Common myeloid progenitor, CD34-positive (primary cell): ENCODE results near the gene PICK1.

Source experiments
- CTCF ChIA-PET: fragments of 350-600 bp; sonication (Branson Sonifier 250); formaldehyde crosslinking; loops from one replicate; lab custom pipeline; 2021; ENCODE audit warnings: antibody characterized with exemption; lab: Charles Lee
- POLR2A ChIA-PET: fragments of 350-600 bp; sonication (Branson Sonifier 250); formaldehyde crosslinking; loops from one replicate; lab custom pipeline; 2021; ENCODE audit warnings: antibody characterized with exemption; lab: Charles Lee
- DNase-seq, 3 donors: peaks; one replicate each; pipeline versions ENCODE4 v3.0.0 to v3.0.0-alpha.2; 2013
- H3K27ac ChIP-seq, 2 experiments: 1 replicate in 1 of 2; 2 replicates in 1 of 2; pipeline ENCODE4 v1.7.0; 2013; ENCODE audit warnings: inconsistent platforms in 2 of 2, low read length in 2 of 2, mild to moderate bottlenecking in 2 of 2, low read depth in 1 of 2, moderate library complexity in 1 of 2; ENCODE audit not compliant: severe bottlenecking in 2 of 2, insufficient read depth in 1 of 2, poor library complexity in 1 of 2
- H3K27me3 ChIP-seq, 5 experiments: replicated peaks in 2 of 5; 1 replicate in 3 of 5; 2 replicates in 2 of 5; pipeline versions ENCODE4 v1.6.1 to v1.7.0; 2013; ENCODE audit warnings: low read length in 4 of 5, mild to moderate bottlenecking in 2 of 5, moderate library complexity in 2 of 5, inconsistent platforms in 1 of 5; ENCODE audit not compliant: insufficient read depth in 5 of 5, control insufficient read depth in 4 of 5
- H3K36me3 ChIP-seq, 4 experiments: 1 replicate in 2 of 4; 2 replicates in 2 of 4; pipeline versions ENCODE4 v1.6.1 to v1.7.0; 2013; ENCODE audit warnings: low read length in 3 of 4, control low read depth in 1 of 4, mild to moderate bottlenecking in 1 of 4; ENCODE audit not compliant: control insufficient read depth in 4 of 4, insufficient read depth in 4 of 4
- H3K4me1 ChIP-seq, 4 experiments: 1 replicate in 3 of 4; 2 replicates in 1 of 4; pipeline versions ENCODE4 v1.6.1 to v1.7.1; 2013; ENCODE audit warnings: low read length in 3 of 4, mild to moderate bottlenecking in 3 of 4, control low read depth in 1 of 4, inconsistent platforms in 1 of 4, moderate library complexity in 1 of 4; ENCODE audit not compliant: control insufficient read depth in 4 of 4, insufficient read depth in 4 of 4; ENCODE audit errors: control extremely low read depth in 1 of 4
- H3K4me3 ChIP-seq, 7 experiments: 1 replicate in 4 of 7; 2 replicates in 3 of 7; pipeline versions ENCODE4 v1.5.1 to v1.7.0; 2013; ENCODE audit warnings: mild to moderate bottlenecking in 7 of 7, low read length in 6 of 7, moderate library complexity in 6 of 7, inconsistent platforms in 2 of 7, low read depth in 2 of 7, control low read depth in 1 of 7; ENCODE audit not compliant: insufficient read depth in 4 of 7, control insufficient read depth in 1 of 7; ENCODE audit errors: extremely low read depth in 1 of 7
- H3K9me3 ChIP-seq, 5 experiments: 1 replicate in 4 of 5; 2 replicates in 1 of 5; pipeline versions ENCODE4 v1.6.1 to v1.7.1; 2013; ENCODE audit warnings: low read length in 4 of 5, mild to moderate bottlenecking in 2 of 5, inconsistent platforms in 1 of 5, low read depth in 1 of 5, moderate library complexity in 1 of 5; ENCODE audit not compliant: control insufficient read depth in 4 of 5, insufficient read depth in 2 of 5; ENCODE audit errors: control extremely low read depth in 1 of 5
- WGBS: methylation state at CpG from one replicate; pipeline ENCODE4 v1.1.5; 2013; ENCODE audit not compliant: insufficient coverage; 5-methylcytosine and 5-hydroxymethylcytosine counted together

The PICK1 gene

GRCh38 chr22:38042488-38042790, 14.8 kb upstream of the PICK1 start:
- peak overlapping the region in 1 of 7 experiments; percentile 11 for H3K4me3 ChIP-seq
- DNase-seq: no peak
- peaks cover 4 to 20% (median 13%) of the 10 kb centered on the region in 4 experiments for H3K4me1 ChIP-seq
- no peaks in the 10 kb centered on the region for H3K9me3 ChIP-seq
- H3K27ac ChIP-seq: no peak overlapping the region
- POLR2A ChIA-PET: no interaction called here
- WGBS: 20% methylated on average over 1 of the region's 1 CpG
- CTCF ChIA-PET: interaction anchor here (0.7 to 1.4 kb wide), 2 partner anchors 8 to 10 kb away, joined by 3 to 7 read pairs; no protein-coding TSS in a partner anchor
- no peaks in the 10 kb centered on the region for H3K36me3 ChIP-seq
- no peaks in the 10 kb centered on the region for H3K27me3 ChIP-seq

- no peak for DNase-seq
- Histone ChIP-seq H3K27me3 (no peaks in the 10 kb centered on the region), H3K36me3 (no peaks in the 10 kb centered on the region), H3K27ac (no peak overlapping the region), H3K4me1 (peaks cover 4 to 20% (median 13%) of the 10 kb centered on the region in 4 experiments), H3K9me3 (no peaks in the 10 kb centered on the region), H3K4me3 (no peak overlapping the region)
- WGBS: 99% methylated on average over 12 of the region's 16 CpGs
- ChIA-PET CTCF (interaction anchor here (0.7 to 1.4 kb wide), 3 partner anchors 9 kb away, joined by 3 to 7 read pairs (median 3); no protein-coding TSS in a partner anchor), POLR2A (interaction anchor here (0.5 kb wide), 1 partner anchor 29 kb away, joined by 4 read pairs; no protein-coding TSS in a partner anchor)
These were observed 13.8 kb upstream of the PICK1 start for GRCh38 chr22:38043151-38044039.

GRCh38 chr22:38046070-38046748, 11.0 kb upstream of the PICK1 start:
- peaks cover 4 to 20% (median 13%) of the 10 kb centered on the region in 4 experiments for H3K4me1 ChIP-seq
- no peaks in the 10 kb centered on the region for H3K9me3 ChIP-seq
- CTCF ChIA-PET: no interaction called here
- POLR2A ChIA-PET: no interaction called here
- no peak overlapping the region for H3K27ac ChIP-seq
- H3K4me3 ChIP-seq: no peak overlapping the region
- no peak for DNase-seq
- no peaks in the 10 kb centered on the region for H3K36me3 ChIP-seq
- no peaks in the 10 kb centered on the region for H3K27me3 ChIP-seq
- WGBS: 95% methylated on average over 12 of the region's 14 CpGs

- ChIA-PET CTCF (interaction anchor here (1.0 to 2.1 kb wide), 3 partner anchors 10 to 180 kb away, joined by 3 to 8 read pairs (median 3); no protein-coding TSS in a partner anchor), POLR2A (no interaction called here)
- no peaks in the 10 kb centered on the region for H3K27me3 ChIP-seq
- peaks cover 0 to 2% (median 0%) of the 10 kb centered on the region in 4 experiments for H3K4me1 ChIP-seq
- no peaks in the 10 kb centered on the region for H3K36me3 ChIP-seq
- no peak for DNase-seq
- H3K4me3 ChIP-seq: no peak overlapping the region
- WGBS: 94% methylated on average over 11 of the region's 20 CpGs
- H3K9me3 ChIP-seq: no peaks in the 10 kb centered on the region
- H3K27ac ChIP-seq: no peak overlapping the region
These were observed 7.2 kb upstream of the PICK1 start for GRCh38 chr22:38049812-38050619.

- Histone ChIP-seq H3K9me3 (no peaks in the 10 kb centered on the region), H3K27ac (no peak overlapping the region), H3K27me3 (no peaks in the 10 kb centered on the region), H3K4me1 (peaks cover 0 to 2% (median 0%) of the 10 kb centered on the region in 4 experiments), H3K4me3 (no peak overlapping the region), H3K36me3 (no peaks in the 10 kb centered on the region)
- no peak for DNase-seq
- CTCF ChIA-PET: interaction anchor here (1.0 kb wide), 1 partner anchor 9 kb away, joined by 3 read pairs; no protein-coding TSS in a partner anchor
- 97% methylated on average over 6 of the region's 7 CpGs for WGBS
- POLR2A ChIA-PET: no interaction called here
These were observed 6.5 kb upstream of the PICK1 start for GRCh38 chr22:38050720-38051119.

GRCh38 chr22:38051261-38051660, 5.9 kb upstream of the PICK1 start:
- Histone ChIP-seq H3K9me3 (no peaks in the 10 kb centered on the region), H3K27ac (no peak overlapping the region), H3K4me1 (peaks cover 0 to 2% (median 0%) of the 10 kb centered on the region in 4 experiments), H3K4me3 (no peak overlapping the region), H3K27me3 (no peaks in the 10 kb centered on the region), H3K36me3 (no peaks in the 10 kb centered on the region)
- POLR2A ChIA-PET: no interaction called here
- CTCF ChIA-PET: interaction anchor here (0.9 to 2.3 kb wide), 12 partner anchors 9 to 161 kb away, joined by 3 to 8 read pairs (median 4); no protein-coding TSS in a partner anchor
- 79% methylated on average over 5 of the region's 8 CpGs for WGBS
- no peak for DNase-seq
